ENCODE measurements around the gene YY1AP1. TPM values are rescaled to one million over a fixed set of nuclear protein-coding genes. Genes with fewer than 3 reads are reported as not detected.

Gene YY1AP1
- total and polyA plus RNA-seq, 2 donors (not counting 3 experiments of a cell fraction or from before 2014, with no cell fraction given): 42.3 to 46.4 TPM

GRCh38 chr1:155678027-155678426, 10.5 kb downstream of the YY1AP1 start:
- ChIA-PET POLR2A (no interaction called here), CTCF (no interaction called here)
- intact Hi-C loops (cut with micrococcal nuclease) (no loop called here), dilution Hi-C loops (cut with MboI; ENCODE audit: extremely low pct_ligation_motif_present, low sequenced_read_pairs) (no loop called here)
- Histone ChIP-seq H4K20me1 (replicated peaks; ENCODE audit: control insufficient read depth, extremely low read depth, insufficient read depth, low read length) (no peaks in the 10 kb centered on the region), H2AFZ (ENCODE audit: low read depth, low read length) (no peak overlapping the region), H3K9ac (replicated peaks; ENCODE audit: extremely low read depth, insufficient read depth, low read length) (no peak overlapping the region), H3K79me2 (ENCODE audit: control insufficient read depth, insufficient read depth, low read length) (peaks cover 22% of the 10 kb centered on the region), H3K4me1 (ENCODE audit: control insufficient read depth, extremely low read depth, insufficient read depth, low read length) (no peaks in the 10 kb centered on the region), H3K9me3 (replicated peaks; ENCODE audit: control insufficient read depth, insufficient read depth, low read length) (no peaks in the 10 kb centered on the region), H3K36me3 (ENCODE audit: control insufficient read depth in 2 of 2, extremely low read depth in 1 of 2, insufficient read depth in 2 of 2, low read length in 2 of 2) (peaks cover 11 to 12% of the 10 kb centered on the region in 2 experiments), H3K27ac (ENCODE audit: insufficient read depth, low read depth, low read length) (no peak overlapping the region), H3K27me3 (ENCODE audit: control insufficient read depth in 2 of 2, insufficient read depth in 2 of 2, low read length in 2 of 2) (no peaks in the 10 kb centered on the region), H3K9me1 (replicated peaks; ENCODE audit: control insufficient read depth, extremely low read depth, insufficient read depth, low read length) (no peaks in the 10 kb centered on the region), H3K4me2 (ENCODE audit: insufficient read depth, low read length) (no peak overlapping the region), H3K4me3 (replicated peaks in 1 of 3; ENCODE audit: insufficient read depth in 1 of 3, low read depth in 1 of 3, low read length in 3 of 3) (no peak overlapping the region)
- no peak for FAIRE-seq
- no peak for DNase-seq (ENCODE audit: low read depth, low spot score)
- TF ChIP-seq MAX (IDR thresholded peaks at IDR 0.05; ENCODE audit: insufficient read depth, insufficient read length) (no peak), POLR2AphosphoS5 (IDR thresholded peaks at IDR 0.05; ENCODE audit: insufficient read depth, low read depth, low read length) (no peak)
- no TSS peak for BruUV-seq (replicated peaks)

- no TSS peak for BruUV-seq (replicated peaks)
- Histone ChIP-seq H3K79me2 (ENCODE audit: control insufficient read depth, insufficient read depth, low read length) (no peaks in the 10 kb centered on the region), H3K9me3 (replicated peaks; ENCODE audit: control insufficient read depth, insufficient read depth, low read length) (no peaks in the 10 kb centered on the region), H3K27me3 (ENCODE audit: control insufficient read depth in 2 of 2, insufficient read depth in 2 of 2, low read length in 2 of 2) (no peaks in the 10 kb centered on the region), H3K4me2 (ENCODE audit: insufficient read depth, low read length) (no peak overlapping the region), H4K20me1 (replicated peaks; ENCODE audit: control insufficient read depth, extremely low read depth, insufficient read depth, low read length) (no peaks in the 10 kb centered on the region), H3K9me1 (replicated peaks; ENCODE audit: control insufficient read depth, extremely low read depth, insufficient read depth, low read length) (no peaks in the 10 kb centered on the region), H3K4me1 (ENCODE audit: control insufficient read depth, extremely low read depth, insufficient read depth, low read length) (no peaks in the 10 kb centered on the region), H2AFZ (ENCODE audit: low read depth, low read length) (no peak overlapping the region), H3K9ac (replicated peaks; ENCODE audit: extremely low read depth, insufficient read depth, low read length) (no peak overlapping the region), H3K4me3 (replicated peaks in 1 of 3; ENCODE audit: insufficient read depth in 1 of 3, low read depth in 1 of 3, low read length in 3 of 3) (no peak overlapping the region), H3K27ac (ENCODE audit: insufficient read depth, low read depth, low read length) (no peak overlapping the region), H3K36me3 (ENCODE audit: control insufficient read depth in 2 of 2, extremely low read depth in 1 of 2, insufficient read depth in 2 of 2, low read length in 2 of 2) (peaks cover 16 to 27% of the 10 kb centered on the region in 2 experiments)
- dilution Hi-C loops (cut with MboI; ENCODE audit: extremely low pct_ligation_motif_present, low sequenced_read_pairs): no loop called here
- TF ChIP-seq FOS (IDR thresholded peaks at IDR 0.05; ENCODE audit: borderline replicate concordance, insufficient read depth, low read length) (no peak), POLR2A (IDR thresholded peaks at IDR 0.05; ENCODE audit: low read depth, low read length) (no peak), EZH2 (IDR thresholded peaks at IDR 0.05; ENCODE audit: borderline replicate concordance, low read depth, low read length, severe bottlenecking) (no peak), MAX (IDR thresholded peaks at IDR 0.05; ENCODE audit: insufficient read depth, insufficient read length) (no peak), CTCF (IDR thresholded peaks at IDR 0.05; ENCODE audit: extremely low read depth in 1 of 2, insufficient read depth in 1 of 2, low read depth in 1 of 2, low read length in 2 of 2) (no peak), GATA2 (IDR thresholded peaks at IDR 0.05; ENCODE audit: insufficient read depth, insufficient read length, low read depth, low read length) (no peak)
- FAIRE-seq (no peak), DNase-seq (ENCODE audit: low read depth, low spot score) (no peak)
- ChIA-PET CTCF (interaction anchor here (1.3 kb wide), 1 partner anchor 56 kb away, joined by 4 read pairs; no protein-coding TSS in a partner anchor), POLR2A (no interaction called here)
- intact Hi-C loops (cut with micrococcal nuclease): no loop called here
Measured at GRCh38 chr1:155673003-155673402, 15.6 kb downstream of the YY1AP1 start.

Data from endothelial cell of umbilical vein (primary cell).